HG02571 (cell line): ENCODE measurements around the gene C10orf90.

ENCODE experiments used
- ATAC-seq: cut with Tn5 transposase; IDR thresholded peaks from one replicate; pipeline ENCODE4 v1.9.1; 2021; ENCODE audit warnings: mild to moderate bottlenecking, moderate library complexity; ENCODE audit not compliant: unreplicated experiment

The C10orf90 gene, protein sequence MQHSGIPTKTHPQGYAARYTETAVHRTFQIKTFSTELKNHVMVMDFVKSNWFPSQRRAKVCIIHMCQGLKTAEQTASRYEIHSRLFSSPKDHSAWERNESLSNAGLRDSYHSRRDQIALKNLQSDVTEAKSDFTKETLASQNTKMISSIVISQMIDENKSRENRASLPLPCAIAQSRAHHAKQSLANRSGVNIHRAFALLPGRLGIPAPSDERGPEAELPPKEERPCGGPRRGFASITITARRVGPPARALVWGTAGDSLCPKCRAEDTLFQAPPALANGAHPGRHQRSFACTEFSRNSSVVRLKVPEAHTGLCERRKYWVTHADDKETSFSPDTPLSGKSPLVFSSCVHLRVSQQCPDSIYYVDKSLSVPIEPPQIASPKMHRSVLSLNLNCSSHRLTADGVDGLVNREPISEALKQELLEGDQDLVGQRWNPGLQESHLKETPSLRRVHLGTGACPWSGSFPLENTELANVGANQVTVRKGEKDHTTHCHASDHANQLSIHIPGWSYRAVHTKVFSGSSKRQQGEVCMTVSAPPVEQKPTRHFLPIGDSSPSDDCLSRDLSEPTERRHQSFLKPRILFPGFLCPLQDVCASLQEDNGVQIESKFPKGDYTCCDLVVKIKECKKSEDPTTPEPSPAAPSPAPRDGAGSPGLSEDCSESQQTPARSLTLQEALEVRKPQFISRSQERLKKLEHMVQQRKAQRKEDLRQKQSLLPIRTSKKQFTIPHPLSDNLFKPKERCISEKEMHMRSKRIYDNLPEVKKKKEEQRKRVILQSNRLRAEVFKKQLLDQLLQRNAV

DNA sequence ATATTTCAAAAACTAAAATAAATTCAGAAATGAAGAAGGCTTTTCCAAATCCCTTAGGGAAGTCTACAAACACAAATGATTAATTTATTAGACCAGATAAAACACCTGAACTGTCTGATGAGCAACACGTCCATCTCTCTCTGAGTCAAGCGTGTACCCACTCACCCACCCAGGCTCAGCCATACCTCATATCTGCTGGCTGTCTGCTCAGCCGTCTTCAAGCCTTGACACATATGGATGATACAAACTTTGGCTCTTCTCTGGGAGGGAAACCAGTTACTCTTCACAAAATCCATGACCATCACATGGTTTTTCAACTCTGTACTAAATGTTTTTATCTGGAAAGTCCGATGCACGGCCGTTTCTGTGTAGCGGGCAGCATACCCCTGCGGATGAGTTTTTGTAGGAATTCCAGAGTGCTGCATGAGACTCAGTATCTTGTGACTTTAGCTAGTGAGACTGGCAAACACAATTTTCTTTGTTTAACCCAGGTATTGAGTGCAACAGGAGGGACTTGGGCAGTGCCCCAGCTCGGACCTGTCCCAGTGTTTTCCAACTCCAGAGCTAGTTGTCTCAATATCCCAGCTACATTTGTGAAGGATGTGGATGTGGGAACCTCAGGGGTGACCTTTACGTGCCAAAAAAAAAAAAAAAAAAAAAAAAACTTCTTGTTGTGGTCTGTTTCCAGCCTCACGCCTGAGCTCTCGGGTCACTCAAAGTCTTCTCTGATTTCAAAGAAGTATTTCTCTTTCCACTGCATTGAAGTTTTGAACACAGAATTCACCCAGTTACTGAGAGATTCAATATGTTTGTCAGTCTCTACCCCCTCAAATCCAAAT is at the start of gene C10orf90:
Gene C10orf90, minus strand, starts transcription at position 638 of the 839 bp plus-strand sequence. Its CDS starts 213 bp downstream, at position 425.
- ATAC-seq = no peak

DNA sequence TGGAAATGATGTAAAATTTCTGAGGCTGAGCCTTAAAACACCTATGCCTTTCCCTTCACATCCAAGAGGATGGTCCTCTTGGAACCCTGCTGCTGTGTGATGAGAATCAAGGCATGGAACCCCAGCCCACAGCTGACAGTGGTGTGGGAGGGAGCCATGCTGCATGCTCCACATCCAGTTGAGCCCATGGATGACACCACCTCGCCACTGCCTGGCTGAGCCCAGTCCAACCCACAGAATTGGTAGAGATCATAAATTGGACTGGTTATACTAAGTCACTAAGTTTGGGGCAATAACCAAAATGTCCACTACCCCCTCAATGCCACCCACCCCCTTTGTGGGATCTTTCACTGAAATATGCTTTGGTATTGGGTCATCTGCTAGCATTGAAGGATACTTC is 45.9 kb upstream of the C10orf90 start:
- ATAC-seq = no peak

DNA sequence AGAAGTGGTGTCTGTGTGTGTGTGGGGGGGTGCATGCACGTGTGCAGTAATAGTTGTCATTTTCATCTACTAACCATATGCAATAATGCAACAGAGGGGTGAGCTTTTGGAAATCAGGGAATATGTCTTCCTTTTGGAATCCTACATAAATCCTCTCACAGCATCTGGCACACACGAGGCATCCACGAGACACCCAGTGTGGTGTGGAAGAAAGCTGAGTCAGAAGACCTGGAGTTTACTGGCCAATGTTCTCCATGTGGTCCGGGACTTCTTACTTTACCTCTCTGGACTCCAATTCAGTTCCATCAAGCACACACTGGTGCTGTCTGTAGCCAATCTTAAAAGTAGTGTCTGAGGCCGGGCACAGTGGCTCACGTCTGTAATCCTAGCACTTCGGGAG is 43.1 kb upstream of the C10orf90 start:
- no peak for ATAC-seq

DNA sequence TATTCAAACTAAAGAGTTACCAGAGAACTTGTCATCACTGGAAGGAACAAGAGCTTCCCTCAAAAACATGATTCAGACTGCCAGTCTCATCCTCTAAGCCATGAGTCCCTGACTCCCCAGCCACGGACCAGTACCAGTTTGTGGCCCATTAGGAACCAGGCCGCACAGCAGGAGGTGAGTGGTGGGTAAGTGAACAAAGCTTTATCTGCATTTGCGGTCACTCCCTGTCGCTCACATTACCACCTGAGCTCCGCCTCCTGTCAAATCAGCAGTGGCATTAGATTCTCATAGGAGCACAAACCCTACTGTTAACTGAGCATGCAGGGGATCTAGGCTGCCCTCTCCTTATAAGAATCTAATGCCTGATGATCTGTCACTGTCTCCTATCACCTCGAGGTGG is 42.2 kb upstream of the C10orf90 start:
- ATAC-seq = no peak

DNA sequence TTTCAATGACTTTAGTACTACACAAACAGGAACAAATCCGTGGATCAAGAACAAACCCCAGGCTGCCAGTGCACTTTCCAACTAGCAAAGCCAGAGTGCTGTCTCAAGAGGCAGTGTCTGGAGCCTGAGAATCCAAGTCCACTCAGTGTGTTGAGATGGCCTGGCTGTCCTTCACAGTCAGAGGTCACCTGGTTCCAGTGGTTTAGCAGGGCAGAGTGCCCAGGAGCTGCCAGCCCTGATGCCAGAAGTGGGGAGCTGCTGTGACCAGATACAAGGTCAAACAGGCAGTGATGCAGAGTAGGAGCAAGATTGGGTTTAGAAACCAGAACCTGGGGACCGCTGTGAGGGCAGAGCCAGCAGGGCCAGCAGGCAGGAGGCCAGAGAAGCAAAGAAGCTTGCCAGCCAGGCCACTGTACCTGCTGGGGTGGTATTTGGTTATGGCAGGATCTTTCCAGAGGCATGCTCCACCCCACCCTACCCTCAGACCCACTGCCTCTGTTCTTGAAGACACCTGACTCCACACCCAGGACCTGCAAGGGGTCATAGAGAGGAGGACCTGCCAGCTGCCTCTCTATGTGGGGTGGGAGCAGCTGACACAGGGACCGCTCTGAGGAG is 35.6 kb upstream of the C10orf90 start:
- no peak for ATAC-seq

DNA sequence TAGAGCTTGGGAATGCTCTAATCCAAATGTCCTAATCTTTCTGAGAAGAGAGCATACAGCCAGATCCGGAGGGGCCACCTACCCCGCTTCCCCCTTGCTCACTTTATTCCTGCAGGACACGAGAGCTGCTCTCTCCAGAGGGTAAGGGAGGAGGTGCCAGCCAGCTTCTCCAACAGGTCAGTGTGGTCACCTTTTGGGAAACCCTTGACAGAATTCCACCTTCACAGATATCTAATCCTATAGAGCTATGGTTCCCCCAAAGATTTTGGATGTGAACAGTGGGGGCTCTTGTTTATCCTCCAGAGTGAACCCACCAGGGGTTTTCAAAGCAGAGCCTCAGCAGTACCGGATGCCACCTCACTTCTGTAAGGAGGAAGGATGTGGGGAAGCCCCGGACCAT is 34.6 kb upstream of the C10orf90 start:
- ATAC-seq = no peak

DNA sequence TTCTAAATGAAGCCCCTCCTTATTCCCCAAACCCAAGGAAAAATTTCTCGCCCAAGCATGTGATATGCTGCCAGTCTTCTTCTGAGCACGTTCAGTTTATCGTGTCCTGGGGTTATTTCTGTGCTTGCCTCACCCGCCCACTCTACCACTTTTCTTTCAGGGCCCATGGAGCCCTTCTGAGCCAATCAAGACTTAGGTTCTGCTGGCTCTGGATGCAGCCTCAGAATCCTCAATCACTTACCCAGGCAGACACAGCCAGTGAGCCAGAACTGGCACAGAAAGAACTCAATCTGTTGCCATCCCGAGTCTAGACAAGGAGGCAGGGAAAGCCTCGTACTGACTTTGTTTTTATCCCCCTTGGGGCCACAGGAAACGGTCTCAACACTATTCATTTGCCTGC is 34.2 kb upstream of the C10orf90 start:
- ATAC-seq = no peak

DNA sequence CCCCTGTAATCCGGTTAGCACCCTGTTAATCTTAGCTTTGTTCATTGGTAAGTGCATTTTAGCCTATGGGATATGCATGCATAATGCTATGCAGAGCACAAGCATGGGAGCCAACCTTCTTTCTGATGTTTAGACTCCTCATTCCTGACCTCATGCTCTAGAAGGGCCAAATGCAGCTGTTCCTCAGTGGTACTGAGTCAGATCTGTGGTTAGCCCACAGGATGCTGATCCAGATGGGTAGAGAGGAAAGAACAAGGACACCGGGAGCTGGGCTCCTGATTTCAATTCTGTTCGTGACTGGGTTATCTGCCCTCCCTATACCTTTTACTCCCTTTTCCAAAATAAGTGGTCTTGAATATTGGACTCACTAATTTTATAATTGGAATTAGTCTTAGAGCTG is 31.7 kb upstream of the C10orf90 start:
- ATAC-seq = no peak

DNA sequence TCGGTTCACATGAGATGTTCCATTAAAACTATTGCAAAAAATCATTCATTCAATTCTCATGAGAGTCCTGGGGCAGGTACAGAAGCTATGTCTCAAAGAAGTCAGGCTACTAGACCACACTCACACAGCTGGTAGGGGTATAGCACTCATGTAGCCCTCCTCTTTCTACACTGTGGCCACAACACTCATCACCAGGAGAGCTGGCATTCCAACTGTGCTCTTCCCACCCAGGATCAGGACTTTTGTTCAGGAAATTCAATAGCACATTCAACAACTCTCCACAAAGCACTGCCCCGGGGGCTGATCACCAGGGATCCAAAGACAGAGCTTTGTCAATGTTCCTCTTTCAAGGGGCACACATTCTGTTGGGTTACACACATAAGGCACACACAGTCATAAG is 31.0 kb upstream of the C10orf90 start:
- ATAC-seq = no peak

DNA sequence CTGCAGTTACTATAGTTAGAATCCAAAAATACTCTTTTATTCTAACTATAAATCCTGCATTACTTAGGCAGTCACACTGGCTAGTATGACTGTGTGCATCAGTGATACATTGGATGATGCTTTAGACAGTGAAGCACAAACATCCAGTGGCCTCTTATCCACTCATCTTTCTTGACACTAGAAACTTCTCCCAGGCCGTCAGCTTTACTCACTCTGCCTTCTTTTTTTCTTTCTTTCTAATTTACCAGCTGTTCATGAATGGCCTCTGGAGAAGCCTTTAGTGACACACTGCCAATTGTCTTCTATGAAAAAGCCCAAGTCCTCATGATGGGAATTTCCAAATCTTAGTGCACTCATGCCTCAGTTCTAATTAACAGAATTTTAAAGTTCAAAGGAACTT is 26.2 kb upstream of the C10orf90 start:
- no peak for ATAC-seq

DNA sequence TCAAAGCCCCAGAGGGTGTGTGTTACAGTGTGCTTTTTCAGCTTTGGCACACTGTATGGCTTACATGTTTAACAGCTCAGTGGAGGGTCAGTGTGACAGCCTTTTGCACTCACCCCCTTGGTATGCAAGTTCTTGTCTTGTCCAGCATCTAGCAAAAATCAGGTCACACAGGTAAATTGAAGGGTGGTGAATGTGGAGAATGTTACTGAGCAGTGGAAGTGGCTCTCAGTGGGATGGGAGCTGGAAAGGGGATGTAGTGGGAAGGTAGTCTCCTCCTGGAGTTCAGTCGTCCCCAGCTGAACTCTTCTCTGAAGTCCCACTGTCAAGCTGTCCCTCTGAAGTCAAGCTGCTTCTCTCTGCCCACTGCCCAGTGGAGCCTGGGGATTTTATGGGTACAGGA is 21.0 kb upstream of the C10orf90 start:
- ATAC-seq = no peak

DNA sequence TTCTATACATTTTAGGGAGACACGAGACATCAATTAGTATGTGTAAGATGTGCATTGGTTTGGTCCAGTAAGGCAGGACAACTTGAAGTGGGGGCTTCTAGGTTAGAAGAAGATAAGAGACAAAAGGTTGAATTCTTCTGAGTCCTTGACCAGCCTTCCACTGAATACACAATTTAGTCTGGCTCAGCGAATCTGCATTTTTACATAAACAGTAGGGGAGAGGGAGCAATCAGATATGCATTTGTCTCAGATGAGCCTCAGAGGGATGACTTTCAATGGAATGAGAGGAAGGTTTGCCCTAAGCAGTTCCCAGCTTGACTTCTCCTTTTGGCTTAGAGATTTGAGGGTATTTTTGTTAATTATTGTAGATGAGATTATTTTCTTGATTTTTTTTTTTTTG is 20.0 kb upstream of the C10orf90 start:
- ATAC-seq = no peak

DNA sequence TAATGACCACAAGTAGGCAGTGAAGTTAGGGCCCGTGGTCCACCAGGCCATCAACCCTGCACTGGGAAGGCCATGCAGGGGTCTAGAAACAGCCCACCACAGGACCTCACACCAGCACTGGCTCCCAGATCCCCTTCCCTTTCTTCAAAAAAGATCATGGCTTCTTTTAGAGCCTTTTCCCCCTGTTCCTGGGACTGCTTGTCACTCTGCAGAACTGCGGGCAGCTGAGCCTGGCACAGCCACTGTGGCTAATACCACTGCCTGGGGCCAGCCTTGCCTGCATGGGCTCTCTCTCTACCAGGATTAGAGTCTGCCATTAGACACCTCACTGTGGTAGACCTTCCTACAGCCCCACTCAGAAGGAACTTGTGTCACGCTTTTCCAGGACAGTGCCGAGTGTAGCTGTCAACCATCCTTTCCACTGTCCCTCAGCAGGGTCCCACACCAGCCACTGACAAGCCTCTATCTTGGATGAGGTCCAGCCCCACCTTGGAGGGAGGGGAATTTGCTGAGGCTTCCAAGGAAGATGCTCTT is 19.0 kb upstream of the C10orf90 start:
- no peak for ATAC-seq

DNA sequence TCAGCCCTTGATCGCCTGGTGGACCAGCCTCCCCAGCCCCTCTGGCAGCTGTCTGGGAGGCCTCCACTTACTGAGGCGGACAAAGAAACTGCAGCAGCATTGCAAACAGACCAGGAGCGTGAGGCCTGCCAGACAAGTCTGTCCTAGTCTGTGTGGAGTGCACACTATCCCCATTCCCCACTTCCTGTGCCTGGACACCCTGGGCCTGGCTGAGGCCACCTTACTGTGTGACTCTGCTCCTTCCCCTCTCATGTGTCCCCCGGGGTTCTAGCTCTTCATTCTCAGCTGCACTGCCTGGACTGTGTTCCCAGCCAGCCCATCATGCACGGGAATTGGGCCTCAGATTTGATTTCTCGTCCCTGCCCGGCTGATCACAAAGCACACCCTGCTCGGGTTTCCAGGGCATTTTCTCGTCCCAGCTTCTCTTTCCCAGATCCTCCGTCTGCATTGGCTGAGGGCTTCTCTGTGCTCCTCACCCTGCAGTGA is 16.7 kb upstream of the C10orf90 start:
- no peak for ATAC-seq

DNA sequence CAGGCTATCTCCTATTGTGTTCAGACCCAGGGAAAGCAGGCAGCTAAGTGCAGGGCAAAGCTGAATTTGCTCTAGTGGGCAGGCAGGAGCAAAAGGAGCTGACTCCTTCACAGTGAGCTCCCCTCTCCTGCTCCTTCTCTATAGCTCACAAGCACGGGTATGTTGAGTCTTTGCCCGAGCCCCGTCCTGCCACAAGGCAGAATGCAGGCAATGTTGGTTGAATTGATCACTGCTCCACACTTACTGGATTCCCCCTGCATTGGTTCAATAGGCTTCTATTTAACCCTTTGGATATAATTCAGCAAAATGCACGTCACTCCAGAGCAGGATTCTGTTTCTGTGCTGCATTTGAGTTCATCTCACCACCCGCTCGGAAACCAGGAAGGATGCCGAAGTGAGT is 16.2 kb upstream of the C10orf90 start:
- ATAC-seq = no peak

DNA sequence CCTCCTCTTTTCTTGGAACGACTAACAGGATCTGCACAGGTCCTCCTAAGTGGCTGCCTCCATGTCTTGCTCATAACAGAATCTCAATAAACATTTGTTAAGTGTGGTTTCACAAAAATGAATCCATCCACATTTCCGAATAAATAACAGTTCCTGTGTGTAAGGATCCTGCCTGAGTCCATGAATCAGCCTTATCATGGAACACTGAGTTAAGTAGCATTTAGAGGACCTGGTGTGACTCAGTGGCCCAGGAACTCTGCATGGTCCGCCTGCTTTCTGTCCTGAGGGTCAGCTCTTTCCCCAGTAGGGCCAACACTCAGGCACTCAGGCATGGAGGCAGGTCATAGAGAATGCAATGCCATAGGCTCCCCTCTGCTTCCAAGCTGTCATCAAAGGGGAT is 15.8 kb upstream of the C10orf90 start:
- no peak for ATAC-seq

DNA sequence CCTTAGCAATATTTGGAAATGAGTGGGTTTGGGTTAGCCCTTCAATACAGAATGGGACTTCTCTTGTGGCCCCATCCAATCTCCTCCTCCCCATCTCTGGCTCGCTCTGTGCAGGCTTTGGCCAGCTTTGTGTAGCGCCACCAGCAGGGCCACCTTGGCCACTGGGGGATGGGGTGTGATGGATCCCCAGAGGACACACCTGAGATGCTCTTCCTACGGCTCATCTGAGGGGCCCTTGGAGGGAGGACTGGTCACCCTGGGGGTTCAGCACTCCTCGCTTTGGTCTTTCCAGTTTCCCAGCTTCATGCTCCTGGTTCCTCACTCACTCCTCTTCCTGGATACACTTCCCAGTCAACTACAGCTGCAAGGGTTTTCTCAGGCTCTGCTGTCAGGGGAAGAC is 15.3 kb upstream of the C10orf90 start:
- ATAC-seq = no peak

DNA sequence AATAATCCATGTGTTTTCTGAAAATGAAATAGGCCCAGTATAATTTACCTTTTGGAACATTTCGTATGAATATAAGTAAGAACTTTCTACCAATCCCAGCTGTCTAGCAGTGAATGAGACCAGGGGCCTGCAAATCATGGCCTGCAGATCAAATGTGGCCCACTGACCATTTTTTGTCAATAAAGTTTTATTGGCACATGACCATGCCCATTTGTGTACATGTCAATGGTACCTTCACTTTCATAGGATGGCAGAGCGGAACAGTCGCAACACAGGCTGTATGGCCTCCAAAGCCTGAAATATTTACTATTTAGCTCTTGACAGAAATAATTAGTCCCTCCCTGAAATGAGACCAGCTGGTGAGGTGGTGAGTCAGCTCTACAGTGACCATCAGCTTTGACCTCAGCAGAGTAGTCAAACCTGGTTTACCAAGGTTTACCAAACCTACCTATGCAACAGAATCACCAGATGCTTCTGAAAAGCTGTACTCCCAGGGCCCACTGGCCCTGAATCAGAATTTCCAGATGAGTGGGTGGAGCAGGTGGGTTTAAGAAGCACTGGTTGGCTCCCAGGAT is 13.8 kb upstream of the C10orf90 start:
- no peak for ATAC-seq

DNA sequence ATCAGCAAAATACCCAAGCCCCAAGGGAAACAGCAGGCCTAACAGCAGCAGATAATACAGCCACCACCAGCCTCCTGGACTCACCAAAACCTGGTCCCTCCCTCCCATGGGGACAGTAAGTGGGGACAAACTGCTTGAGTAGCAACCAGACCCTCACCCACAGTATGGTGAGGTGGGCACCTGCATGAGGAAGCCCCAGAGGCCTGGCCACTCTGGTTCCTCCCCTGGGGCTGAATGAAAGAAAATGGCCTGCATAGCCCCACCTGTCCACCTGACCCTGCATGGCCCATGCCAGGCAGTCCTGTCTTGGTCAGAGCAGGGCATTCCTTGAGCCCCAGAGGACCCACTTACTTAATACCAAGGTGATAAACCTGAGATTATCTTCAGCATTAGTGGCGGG is 13.0 kb upstream of the C10orf90 start:
- ATAC-seq = no peak
